ENCODE data around the gene MKS1. TPM values are rescaled to one million over a fixed set of nuclear protein-coding genes. Genes with fewer than 3 reads are reported as not detected.

MKS1 gene
- total RNA-seq, 1 experiment from 2014 or later: 24.8 TPM

- TF ChIP-seq, protein P1, sequence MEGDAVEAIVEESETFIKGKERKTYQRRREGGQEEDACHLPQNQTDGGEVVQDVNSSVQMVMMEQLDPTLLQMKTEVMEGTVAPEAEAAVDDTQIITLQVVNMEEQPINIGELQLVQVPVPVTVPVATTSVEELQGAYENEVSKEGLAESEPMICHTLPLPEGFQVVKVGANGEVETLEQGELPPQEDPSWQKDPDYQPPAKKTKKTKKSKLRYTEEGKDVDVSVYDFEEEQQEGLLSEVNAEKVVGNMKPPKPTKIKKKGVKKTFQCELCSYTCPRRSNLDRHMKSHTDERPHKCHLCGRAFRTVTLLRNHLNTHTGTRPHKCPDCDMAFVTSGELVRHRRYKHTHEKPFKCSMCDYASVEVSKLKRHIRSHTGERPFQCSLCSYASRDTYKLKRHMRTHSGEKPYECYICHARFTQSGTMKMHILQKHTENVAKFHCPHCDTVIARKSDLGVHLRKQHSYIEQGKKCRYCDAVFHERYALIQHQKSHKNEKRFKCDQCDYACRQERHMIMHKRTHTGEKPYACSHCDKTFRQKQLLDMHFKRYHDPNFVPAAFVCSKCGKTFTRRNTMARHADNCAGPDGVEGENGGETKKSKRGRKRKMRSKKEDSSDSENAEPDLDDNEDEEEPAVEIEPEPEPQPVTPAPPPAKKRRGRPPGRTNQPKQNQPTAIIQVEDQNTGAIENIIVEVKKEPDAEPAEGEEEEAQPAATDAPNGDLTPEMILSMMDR (conservative IDR thresholded peaks at IDR 0.05): no peak
- no peaks in the 10 kb centered on the region for H3K27me3 Mint-ChIP-seq (ENCODE audit: low read depth)
- no peaks in the 10 kb centered on the region for H3K23me2 ChIP-seq (ENCODE audit: insufficient read length, low read depth, low read length, poor library complexity, severe bottlenecking)
- no peak overlapping the region for H3K18ac ChIP-seq (ENCODE audit: insufficient read length, low read depth, low read length)
- H3K27ac ChIP-seq (ENCODE audit: insufficient read length, low read depth, low read length): no peak overlapping the region
- H4K20me1 ChIP-seq (ENCODE audit: control insufficient read depth, insufficient read depth, insufficient read length): no peaks in the 10 kb centered on the region
- H3K4me1 ChIP-seq (ENCODE audit: insufficient read depth, low read length): no peaks in the 10 kb centered on the region
- no peaks in the 10 kb centered on the region for H3K4me1 Mint-ChIP-seq
- H3K56ac ChIP-seq (ENCODE audit: insufficient read length, low read depth, low read length): no peak overlapping the region
- H3T11ph ChIP-seq (ENCODE audit: low read length): no peak overlapping the region
- no peaks in the 10 kb centered on the region for H3K79me1 ChIP-seq (ENCODE audit: insufficient read depth, low read depth, low read length, poor library complexity, severe bottlenecking)
- H4K91ac ChIP-seq (ENCODE audit: insufficient read length, low read depth, low read length): no peak overlapping the region
- no peak overlapping the region for H2BK15ac ChIP-seq (ENCODE audit: low read depth, low read length)
- H3K4me2 ChIP-seq (ENCODE audit: insufficient read depth, insufficient read length, low read length): no peak overlapping the region
- H2BK20ac ChIP-seq (ENCODE audit: low read depth, low read length, poor library complexity, severe bottlenecking): no peak overlapping the region
- no peak overlapping the region for H2AK5ac ChIP-seq (ENCODE audit: insufficient read length, low read length)
- H3K27me3 ChIP-seq (ENCODE audit: insufficient read depth, low read length): no peaks in the 10 kb centered on the region
- H2BK5ac ChIP-seq (ENCODE audit: insufficient read length, low read length): no peak overlapping the region
- H3K14ac ChIP-seq (ENCODE audit: insufficient read depth, low read length): no peak overlapping the region
- H3K9me3 ChIP-seq (ENCODE audit: control insufficient read depth, low read depth, low read length): no peaks in the 10 kb centered on the region
- no peaks in the 10 kb centered on the region for H3K9me3 Mint-ChIP-seq
- H2BK120ac ChIP-seq (ENCODE audit: low read depth, low read length, poor library complexity, severe bottlenecking): no peak overlapping the region
- no peak overlapping the region for H3K4me3 Mint-ChIP-seq
- no peaks in the 10 kb centered on the region for H3K79me2 ChIP-seq (ENCODE audit: insufficient read depth, low read length)
- no peak overlapping the region for H3K23ac ChIP-seq (ENCODE audit: insufficient read length, low read depth, low read length)
- DNase-seq: no peak
- no peak overlapping the region for H2AFZ ChIP-seq (ENCODE audit: low read length)
- H3K27ac Mint-ChIP-seq: no peak overlapping the region
- WGBS (ENCODE audit: extremely low coverage, insufficient read length, low lambda C conversion rate): no CpG with 5 or more reads among the region's 3 CpGs
- no peak overlapping the region for H2BK12ac ChIP-seq (ENCODE audit: insufficient read length, low read depth, low read length)
- H4K8ac ChIP-seq (replicated peaks; ENCODE audit: insufficient read length, low read depth, low read length): no peak overlapping the region
- H3K9ac ChIP-seq (ENCODE audit: extremely low read depth, insufficient read length, low read length): no peak overlapping the region
- no peak overlapping the region for H3K4ac ChIP-seq (ENCODE audit: low read depth, low read length)
- H3K36me3 Mint-ChIP-seq (ENCODE audit: insufficient read depth in 1 of 3, low read depth in 3 of 3): peaks cover 9 to 42% (median 28%) of the 10 kb centered on the region in 3 experiments; a peak in 6 of 7 replicates
- no peak overlapping the region for H4K5ac ChIP-seq (ENCODE audit: insufficient read length, low read depth, low read length)
Observed at GRCh38 chr17:58207451-58207850, 11.6 kb downstream of the MKS1 start.
